Endothelial cell of umbilical vein (primary cell): ENCODE data around the gene DIP2C.

ENCODE experiments used
- GATA2 ChIP-seq: IDR thresholded peaks from 2 replicates; pipeline ENCODE4 v1.7.0; 2011; ENCODE audit warnings: low read depth, mild to moderate bottlenecking, moderate library complexity, mixed read lengths, low read length; ENCODE audit not compliant: insufficient read length, insufficient read depth
- POLR2A ChIP-seq: IDR thresholded peaks from 2 replicates; pipeline ENCODE4 v1.6.1; 2012; ENCODE audit warnings: low read depth, mild to moderate bottlenecking, control low read depth, low read length
- POLR2AphosphoS5 ChIP-seq: IDR thresholded peaks from 2 replicates; pipeline ENCODE4 v1.6.1; 2012; ENCODE audit warnings: low read depth, mild to moderate bottlenecking, control low read depth, low read length, moderate library complexity; ENCODE audit not compliant: insufficient read depth
- TF ChIP-seq, protein P1 (sequence below), 2 donors: IDR thresholded peaks; 1 replicate in 1 of 2; 2 replicates in 1 of 2; pipeline ENCODE4 v1.5.1; 2011; ENCODE audit warnings: low read length in 2 of 2, mild to moderate bottlenecking in 2 of 2, moderate library complexity in 2 of 2, control low read depth in 1 of 2, inconsistent platforms in 1 of 2, low read depth in 1 of 2; ENCODE audit not compliant: insufficient read depth in 1 of 2; ENCODE audit errors: extremely low read depth in 1 of 2
- TF ChIP-seq, protein P2 (sequence below): IDR thresholded peaks from 2 replicates; pipeline ENCODE4 v1.6.1; 2011; ENCODE audit not compliant: insufficient read depth, insufficient read length

DNA sequence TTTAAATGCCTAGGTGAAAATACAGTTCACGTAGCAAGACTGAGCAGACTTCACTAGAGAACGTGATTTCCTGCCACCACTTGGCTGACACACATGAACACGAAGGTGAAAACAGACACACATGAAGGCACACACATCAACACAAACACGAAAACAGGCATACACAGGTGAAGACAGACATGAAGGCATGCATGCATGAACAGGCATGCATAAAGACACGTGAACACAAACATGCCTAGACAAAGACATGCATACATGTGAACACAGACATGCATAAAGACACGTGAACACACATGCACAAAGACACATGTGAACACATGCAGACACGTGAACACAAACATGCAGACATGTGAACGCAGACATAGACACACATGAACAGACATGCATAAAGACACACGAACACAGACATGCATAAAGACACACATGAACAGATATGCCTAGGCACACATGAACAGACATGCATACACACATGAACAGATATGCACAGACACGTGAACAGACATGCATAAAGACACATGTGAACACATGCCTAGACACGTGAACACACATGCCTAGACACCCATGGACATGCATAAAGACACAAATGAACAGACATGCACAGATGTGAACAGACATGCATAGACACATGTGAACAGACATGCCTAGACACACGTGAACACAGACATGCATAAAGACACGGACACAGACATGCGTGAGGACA lies 311.1 kb downstream of the DIP2C start:
- TF ChIP-seq, protein P1, sequence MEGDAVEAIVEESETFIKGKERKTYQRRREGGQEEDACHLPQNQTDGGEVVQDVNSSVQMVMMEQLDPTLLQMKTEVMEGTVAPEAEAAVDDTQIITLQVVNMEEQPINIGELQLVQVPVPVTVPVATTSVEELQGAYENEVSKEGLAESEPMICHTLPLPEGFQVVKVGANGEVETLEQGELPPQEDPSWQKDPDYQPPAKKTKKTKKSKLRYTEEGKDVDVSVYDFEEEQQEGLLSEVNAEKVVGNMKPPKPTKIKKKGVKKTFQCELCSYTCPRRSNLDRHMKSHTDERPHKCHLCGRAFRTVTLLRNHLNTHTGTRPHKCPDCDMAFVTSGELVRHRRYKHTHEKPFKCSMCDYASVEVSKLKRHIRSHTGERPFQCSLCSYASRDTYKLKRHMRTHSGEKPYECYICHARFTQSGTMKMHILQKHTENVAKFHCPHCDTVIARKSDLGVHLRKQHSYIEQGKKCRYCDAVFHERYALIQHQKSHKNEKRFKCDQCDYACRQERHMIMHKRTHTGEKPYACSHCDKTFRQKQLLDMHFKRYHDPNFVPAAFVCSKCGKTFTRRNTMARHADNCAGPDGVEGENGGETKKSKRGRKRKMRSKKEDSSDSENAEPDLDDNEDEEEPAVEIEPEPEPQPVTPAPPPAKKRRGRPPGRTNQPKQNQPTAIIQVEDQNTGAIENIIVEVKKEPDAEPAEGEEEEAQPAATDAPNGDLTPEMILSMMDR (IDR thresholded peaks at IDR 0.05; ENCODE audit: extremely low read depth in 1 of 2, insufficient read depth in 1 of 2, low read depth in 1 of 2, low read length in 2 of 2): no peak
- no peak for TF ChIP-seq POLR2A
- TF ChIP-seq POLR2AphosphoS5: no peak
- TF ChIP-seq, protein P2, sequence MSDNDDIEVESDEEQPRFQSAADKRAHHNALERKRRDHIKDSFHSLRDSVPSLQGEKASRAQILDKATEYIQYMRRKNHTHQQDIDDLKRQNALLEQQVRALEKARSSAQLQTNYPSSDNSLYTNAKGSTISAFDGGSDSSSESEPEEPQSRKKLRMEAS: no peak
- no peak for TF ChIP-seq GATA2
